Measurements from ENCODE around the gene ZFPM1. TPM values are rescaled to one million over a fixed set of nuclear protein-coding genes. Genes with fewer than 3 reads are reported as not detected.

Gene ZFPM1
- total and polyA plus RNA-seq, 2 of the 8 experiments (the other 6 are each of a cell fraction or from before 2014, with no cell fraction given), result 0.74 to 4.8 TPM

- Histone ChIP-seq H3K9ac (replicated peaks in 1 of 4; ENCODE audit: extremely low read depth in 1 of 4, low read depth in 3 of 4, low read length in 3 of 4) (no peak overlapping the region), H4K8ac (ENCODE audit: extremely low read depth, insufficient read depth, low read length) (no peak overlapping the region; the same call in 1 of the 2 replicates), H2BK5ac (ENCODE audit: low read depth, low read length) (no peak overlapping the region), H3K79me1 (ENCODE audit: low read depth, low read length) (no peaks in the 10 kb centered on the region), H3K36me3 (ENCODE audit: control insufficient read depth in 2 of 4, insufficient read depth in 4 of 4, low read length in 3 of 4) (no peaks in the 10 kb centered on the region), H3K18ac (ENCODE audit: extremely low read depth, low read length) (no peak overlapping the region), H3K27me3 (replicated peaks in 1 of 4; ENCODE audit: control insufficient read depth in 3 of 4, extremely low read depth in 1 of 4, insufficient read depth in 3 of 4, low read length in 3 of 4) (peaks cover 0 to 15% (median 10%) of the 10 kb centered on the region in 4 experiments; a peak in 5 of 7 replicates), H2AFZ (ENCODE audit: low read length) (no peak overlapping the region), H3K4me1 (replicated peaks in 1 of 4; ENCODE audit: control insufficient read depth in 3 of 4, insufficient read depth in 4 of 4, low read length in 3 of 4) (no peaks in the 10 kb centered on the region; a peak in 2 of 7 replicates), H3K23me2 (ENCODE audit: low read depth, low read length) (no peaks in the 10 kb centered on the region), H2BK12ac (ENCODE audit: low read depth, low read length) (no peak overlapping the region), H4K91ac (replicated peaks; ENCODE audit: insufficient read length, low read length) (no peak overlapping the region), H3K79me2 (ENCODE audit: control insufficient read depth in 1 of 2, insufficient read depth in 2 of 2, low read length in 2 of 2) (no peaks in the 10 kb centered on the region), H2BK15ac (ENCODE audit: low read length) (no peak overlapping the region), H4K20me1 (replicated peaks in 1 of 2; ENCODE audit: control insufficient read depth in 1 of 2, insufficient read depth in 2 of 2, low read length in 2 of 2) (no peaks in the 10 kb centered on the region), H4K5ac (ENCODE audit: insufficient read length, low read depth, low read length) (no peak overlapping the region), H2AK5ac (ENCODE audit: low read depth, low read length) (no peak overlapping the region), H3K14ac (ENCODE audit: insufficient read length) (no peak overlapping the region), H3K4ac (replicated peaks; ENCODE audit: insufficient read length, low read depth, low read length) (no peak overlapping the region), H3K4me2 (ENCODE audit: insufficient read depth in 1 of 2, low read depth in 2 of 2, low read length in 2 of 2) (no peak overlapping the region), H2BK20ac (ENCODE audit: low read length) (no peak overlapping the region), H3K56ac (replicated peaks; ENCODE audit: insufficient read length, low read depth, low read length) (no peak overlapping the region), H2BK120ac (replicated peaks; ENCODE audit: low read depth, low read length) (no peak overlapping the region), H3K27ac (ENCODE audit: low read depth, low read length) (no peak overlapping the region), H3K9me3 (ENCODE audit: insufficient read depth in 2 of 2, low read depth in 1 of 2, low read length in 1 of 2) (no peaks in the 10 kb centered on the region; a peak in 1 of 4 replicates), H3K4me3 (ENCODE audit: extremely low read depth in 1 of 4, insufficient read depth in 2 of 4, low read depth in 3 of 4, low read length in 4 of 4) (no peak overlapping the region), H3K23ac (ENCODE audit: insufficient read length) (no peak overlapping the region)
- TF ChIP-seq SIX5 (IDR thresholded peaks at IDR 0.05; ENCODE audit: low read depth, low read length) (no peak), ASH2L (IDR thresholded peaks at IDR 0.05; ENCODE audit: low read length) (no peak), MAFK (IDR thresholded peaks at IDR 0.05; ENCODE audit: low read depth, low read length) (no peak), CHD2 (IDR thresholded peaks at IDR 0.05; ENCODE audit: low read length) (no peak), RFX5 (IDR thresholded peaks at IDR 0.05; ENCODE audit: borderline replicate concordance, low read depth, low read length) (no peak), USF2 (IDR thresholded peaks at IDR 0.05; ENCODE audit: low read length) (no peak), CBX8 (IDR thresholded peaks at IDR 0.05; ENCODE audit: borderline replicate concordance, low read depth, low read length) (no peak), RNF2 (IDR thresholded peaks at IDR 0.05; ENCODE audit: borderline replicate concordance, low read depth, low read length, missing control alignments, poor library complexity, severe bottlenecking) (no peak), RBBP5 (IDR thresholded peaks at IDR 0.05; ENCODE audit: borderline replicate concordance, low read depth, low read length) (no peak)
- ChIA-PET POLR2A (ENCODE audit: partially characterized antibody) (interaction anchor here (1.6 kb wide), 1 partner anchor 61 kb away, joined by 3 read pairs; no protein-coding TSS in a partner anchor), CTCF (ENCODE audit: partially characterized antibody) (interaction anchor here (0.7 to 4.9 kb wide), 14 partner anchors 8 to 348 kb away, joined by 3 to 35 read pairs (median 4); no protein-coding TSS in a partner anchor)
- WGBS, 2 experiments (ENCODE audit: extremely low coverage in 1 of 2, insufficient coverage in 1 of 2, insufficient read length in 1 of 2, insufficient replicate concordance in 2 of 2, low coverage in 1 of 2, low lambda C conversion rate in 2 of 2, missing lambda C conversion rate in 1 of 2), result 94% methylated on average over 31 of the region's 36 CpGs; no CpG with 5 or more reads in 1 of the 2 experiments
- FAIRE-seq (no peak), DNase-seq (ENCODE audit: low read depth in 1 of 2, low spot score in 2 of 2) (no peak)
Observed at GRCh38 chr16:88435437-88436355, 17.4 kb upstream of the ZFPM1 start.
